Stimulated activated CD8-positive, alpha-beta memory T cell treated with anti-CD3 and anti-CD28 coated beads, Interleukin-15, amount 100 ng/mL, for 1 hour (primary cell): ENCODE data around the gene CLVS2.

Experiments used
- DNase-seq: peaks from one replicate; pipeline ENCODE4 v3.0.0-alpha.2; 2020; ENCODE audit warnings: low read depth

The CLVS2 gene

DNA sequence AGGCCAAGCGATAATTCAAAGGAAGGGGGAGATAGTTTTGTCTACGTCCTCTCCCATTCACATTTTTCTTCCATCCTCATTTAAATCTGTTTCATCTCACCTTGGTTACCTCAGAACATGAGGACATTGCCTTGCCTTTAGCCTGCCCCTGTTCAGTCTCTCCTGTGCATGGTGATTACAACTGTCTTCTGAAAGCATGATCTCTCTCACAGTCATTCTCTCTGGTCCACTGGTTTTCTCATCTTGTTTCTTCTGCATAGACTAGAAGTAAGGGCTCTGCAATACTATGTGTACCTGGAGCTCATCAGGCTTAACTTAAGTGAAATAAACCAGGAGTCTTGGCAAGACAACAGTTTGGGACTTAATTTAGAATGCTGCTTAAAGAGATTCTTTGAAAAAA is 31.4 kb downstream of the CLVS2 start:
- no peak for DNase-seq

DNA sequence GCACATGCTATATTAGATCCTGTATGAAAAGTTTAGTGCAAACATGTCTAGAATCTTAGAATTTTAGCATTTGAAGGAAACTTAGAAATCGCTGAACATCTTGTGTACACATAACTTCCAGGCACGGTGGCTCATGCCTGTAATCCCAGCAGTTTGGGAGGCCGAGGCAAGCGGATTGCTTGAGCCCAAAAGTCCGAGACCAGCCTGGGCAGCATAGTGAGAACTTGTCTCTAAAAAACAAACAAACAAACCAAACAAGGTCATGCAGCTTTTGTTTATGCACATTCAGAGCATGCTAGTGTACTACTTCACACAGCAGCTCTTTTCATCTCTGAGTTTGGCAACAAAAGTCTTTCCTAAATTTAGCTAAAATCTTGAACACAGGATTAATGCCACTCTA is 32.2 kb downstream of the CLVS2 start:
- no peak for DNase-seq

DNA sequence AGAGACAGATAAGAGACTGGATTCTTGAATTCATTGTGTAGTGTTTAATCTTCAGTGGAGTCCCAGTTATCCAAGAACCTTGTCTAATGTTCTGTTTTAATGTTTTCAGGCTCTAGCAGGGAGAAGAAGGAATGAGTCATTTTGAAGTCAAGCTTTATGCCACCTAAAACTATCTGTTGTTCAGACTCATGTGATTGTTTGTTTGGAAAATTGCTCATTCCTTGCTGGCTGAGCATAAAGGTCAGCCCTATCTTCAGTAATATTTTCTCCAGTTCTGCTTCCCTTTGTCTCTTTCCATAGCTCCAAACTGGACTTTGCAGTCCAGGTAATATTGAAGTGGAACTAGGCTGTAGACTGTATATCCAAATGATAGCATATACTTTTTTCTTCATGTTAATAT is 34.2 kb downstream of the CLVS2 start:
- no peak for DNase-seq

DNA sequence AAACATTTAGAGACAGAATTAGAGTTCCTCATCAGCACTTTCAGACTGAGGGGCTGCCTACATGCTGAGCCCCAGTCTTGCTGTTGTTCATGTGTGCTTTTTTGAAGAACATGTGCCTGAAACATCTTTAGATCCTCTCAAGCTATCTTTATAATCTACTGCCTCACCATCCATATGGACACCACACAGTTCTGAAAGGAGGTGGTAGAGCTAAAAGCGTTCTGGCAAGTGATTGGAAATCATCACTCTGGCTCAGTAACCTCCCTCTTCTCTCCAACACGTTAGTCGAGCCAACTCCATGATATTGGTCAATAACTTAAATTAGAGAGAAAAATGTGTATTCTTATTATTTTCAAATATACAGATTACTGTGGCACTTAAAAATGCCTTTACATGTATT is 40.6 kb downstream of the CLVS2 start:
- DNase-seq = no peak

DNA sequence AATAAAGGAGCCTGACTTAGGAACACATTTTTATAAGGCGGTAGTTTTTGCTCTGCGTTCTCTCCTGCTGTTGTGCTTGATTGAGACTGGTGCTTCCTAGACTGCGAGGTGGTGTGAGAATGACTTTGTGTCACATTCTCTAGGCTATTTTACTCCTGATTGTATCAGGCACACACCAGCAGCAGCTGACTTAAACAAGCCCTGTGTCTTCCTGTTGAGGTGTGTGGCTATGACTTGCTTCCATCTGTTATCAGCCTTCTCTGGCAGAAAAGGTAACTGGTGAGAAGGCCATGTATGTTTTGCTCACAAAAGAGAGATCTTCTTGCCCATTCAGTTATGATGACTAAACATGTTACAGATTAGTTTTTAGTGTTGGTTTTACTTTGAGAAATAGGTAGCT is 43.4 kb downstream of the CLVS2 start:
- no peak for DNase-seq

DNA sequence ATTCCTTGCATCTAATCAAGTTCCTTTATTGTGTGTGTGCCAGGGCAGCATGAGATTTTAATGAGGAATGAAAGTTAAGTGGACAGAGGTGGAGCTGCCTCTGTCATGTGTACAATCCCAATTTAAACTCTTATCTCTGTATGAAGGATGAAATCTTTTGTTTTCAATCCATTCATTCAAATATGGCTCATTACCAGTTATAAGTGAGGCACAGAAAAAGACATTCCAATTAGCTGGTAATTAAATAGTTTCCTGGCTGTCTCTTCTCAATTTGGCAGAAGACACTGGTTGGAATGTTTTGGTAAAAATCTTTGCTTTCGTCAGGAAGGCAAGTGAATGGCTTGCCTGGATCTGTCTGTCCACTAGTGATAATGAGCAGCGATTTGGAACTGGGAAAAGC is 46.4 kb downstream of the CLVS2 start:
- DNase-seq = no peak

DNA sequence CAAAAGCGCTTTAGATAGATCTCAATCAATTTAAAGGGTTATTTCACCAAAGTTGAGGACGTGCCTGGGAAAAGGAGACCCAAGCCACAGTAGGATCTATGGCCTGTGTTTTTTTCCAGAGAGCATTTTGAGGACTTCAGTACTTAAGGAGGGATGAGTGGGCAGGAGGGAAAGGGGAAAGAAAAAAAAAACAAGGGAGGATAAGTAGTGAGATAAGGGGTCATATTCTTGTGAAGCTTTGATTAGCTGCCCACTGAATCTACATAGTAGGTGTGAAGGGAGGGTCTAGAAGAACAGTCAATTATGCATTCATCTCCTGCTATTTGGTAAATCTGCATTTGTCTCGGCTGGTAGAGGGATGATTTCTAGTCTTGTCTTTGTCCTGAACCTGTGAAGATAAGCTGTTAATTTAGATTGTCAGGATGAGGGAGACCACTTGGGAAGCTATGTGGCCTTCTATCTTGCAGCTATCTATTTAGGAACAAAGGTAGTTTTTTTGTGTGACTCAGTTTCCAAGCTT is 48.4 kb downstream of the CLVS2 start:
- no peak for DNase-seq

DNA sequence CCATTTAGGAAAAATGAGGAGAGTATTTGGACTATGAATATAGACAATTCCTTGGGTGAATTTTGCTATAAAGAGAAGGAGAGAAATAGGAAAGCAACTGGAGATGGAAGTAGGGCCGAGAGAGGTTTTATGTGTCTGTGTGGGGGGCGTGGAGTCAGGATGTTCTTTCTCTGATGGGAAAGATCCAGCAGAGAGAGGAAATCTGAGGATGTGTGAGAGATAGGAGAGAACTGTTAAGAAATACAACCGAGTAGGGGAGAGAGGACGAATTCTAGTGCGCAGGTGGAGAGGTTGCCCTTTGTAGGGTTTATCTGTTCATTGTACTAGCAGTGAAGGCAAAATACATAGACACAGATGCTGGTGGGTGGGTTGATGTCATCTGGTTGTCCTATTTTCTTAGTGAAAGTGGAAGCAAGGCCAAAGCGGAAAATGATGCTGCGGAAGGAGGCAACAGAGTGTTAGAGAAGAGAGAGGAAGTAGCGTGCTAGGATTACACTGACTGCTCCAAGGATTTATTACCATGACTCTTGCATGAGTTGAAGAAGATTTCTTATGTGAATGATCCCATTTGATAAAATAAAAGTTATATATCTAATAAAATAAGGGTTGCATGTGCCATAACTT is 57.7 kb downstream of the CLVS2 start:
- DNase-seq = no peak

DNA sequence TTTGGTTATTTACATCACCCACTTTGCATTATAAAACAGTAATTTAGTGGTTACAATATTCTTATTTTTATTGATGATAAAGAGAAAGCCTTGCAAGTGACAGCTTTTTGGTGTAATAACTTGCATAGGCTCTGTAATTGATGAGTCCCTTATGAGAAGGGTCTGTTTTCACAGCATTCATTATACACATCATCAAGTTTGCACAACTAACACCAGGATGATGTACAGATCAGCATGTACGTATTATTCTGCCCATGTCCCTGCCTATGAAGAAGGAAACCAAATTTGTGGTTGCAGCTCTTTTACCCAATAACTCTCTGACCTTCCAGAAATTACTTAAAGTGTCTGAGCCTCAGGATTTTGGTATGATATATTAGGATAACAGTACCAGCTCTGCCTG is 59.2 kb downstream of the CLVS2 start:
- no peak for DNase-seq

DNA sequence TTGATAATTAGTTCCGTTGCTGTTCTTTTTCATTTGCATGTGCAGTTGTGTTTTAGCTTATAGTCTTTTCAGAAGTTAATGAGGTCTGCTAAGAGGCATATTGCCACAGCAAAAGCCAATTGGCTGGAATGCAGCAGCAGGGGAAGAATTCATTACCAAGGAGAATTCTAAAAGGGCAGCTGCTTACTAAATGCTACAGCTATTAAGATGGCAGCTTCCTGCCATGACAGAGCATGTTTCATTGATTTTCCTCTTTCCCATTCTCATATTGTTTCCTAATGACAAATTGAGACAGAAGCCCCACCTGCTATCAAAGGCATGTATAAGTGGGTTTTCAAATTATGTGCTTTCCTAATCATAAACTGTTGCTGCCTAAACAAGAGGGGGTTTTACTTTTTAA is 66.6 kb downstream of the CLVS2 start:
- DNase-seq = no peak

DNA sequence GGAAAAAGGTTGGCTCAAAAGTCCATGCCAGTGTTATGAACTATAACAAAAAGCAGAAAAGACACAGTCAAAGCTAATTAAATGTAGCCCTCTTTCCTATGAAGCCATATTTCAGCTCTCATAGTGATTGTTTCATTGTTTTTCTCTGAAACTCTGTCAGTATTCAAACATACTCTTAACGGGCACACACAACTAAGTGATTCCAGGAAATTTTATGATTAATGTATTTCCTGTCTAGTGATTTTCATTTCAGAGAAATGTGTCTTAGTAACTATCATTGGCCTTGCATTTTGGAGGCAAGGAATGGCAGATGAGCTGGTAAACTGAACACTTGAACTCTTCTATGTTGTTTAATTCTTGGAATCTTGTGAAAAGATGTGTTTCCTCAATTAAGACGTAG is 68.0 kb downstream of the CLVS2 start:
- DNase-seq = no peak

DNA sequence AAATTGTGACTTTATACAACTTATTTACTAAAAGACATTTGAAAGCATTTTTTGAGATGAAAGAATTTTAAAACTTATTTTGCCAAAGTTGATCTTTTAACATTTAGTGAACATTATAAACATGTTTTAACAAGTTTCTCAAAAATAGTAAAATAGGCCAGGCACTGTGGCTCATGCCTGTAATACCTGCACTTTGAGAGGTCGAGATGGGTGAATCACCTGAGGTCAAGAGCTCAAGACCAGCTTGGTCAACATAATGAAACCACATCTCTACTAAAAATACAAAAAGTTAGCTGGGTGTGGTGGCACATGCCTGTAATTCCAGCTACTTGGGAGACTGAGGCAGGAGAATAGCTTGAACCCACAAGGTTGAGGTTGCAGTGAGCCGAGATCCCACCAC is 78.6 kb downstream of the CLVS2 start:
- no peak for DNase-seq

DNA sequence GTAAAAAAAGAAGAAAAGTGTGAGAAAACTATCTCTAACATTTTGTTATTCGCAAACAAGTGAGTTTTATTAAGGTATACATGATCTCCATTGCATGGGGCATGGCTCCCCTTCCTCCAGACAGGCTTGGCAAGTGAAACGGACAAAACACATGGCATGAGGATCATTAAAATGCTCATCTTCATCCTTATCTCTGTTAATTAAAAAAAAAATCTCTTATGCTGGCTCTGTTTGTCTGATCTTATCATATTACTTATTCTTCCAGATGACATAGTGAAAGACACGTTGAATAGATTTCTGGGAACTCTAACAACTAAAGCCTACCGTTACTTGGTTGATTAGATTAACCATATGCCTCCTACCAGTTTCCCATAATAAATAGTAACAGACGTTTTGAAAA is 89.4 kb downstream of the CLVS2 start:
- DNase-seq = no peak

DNA sequence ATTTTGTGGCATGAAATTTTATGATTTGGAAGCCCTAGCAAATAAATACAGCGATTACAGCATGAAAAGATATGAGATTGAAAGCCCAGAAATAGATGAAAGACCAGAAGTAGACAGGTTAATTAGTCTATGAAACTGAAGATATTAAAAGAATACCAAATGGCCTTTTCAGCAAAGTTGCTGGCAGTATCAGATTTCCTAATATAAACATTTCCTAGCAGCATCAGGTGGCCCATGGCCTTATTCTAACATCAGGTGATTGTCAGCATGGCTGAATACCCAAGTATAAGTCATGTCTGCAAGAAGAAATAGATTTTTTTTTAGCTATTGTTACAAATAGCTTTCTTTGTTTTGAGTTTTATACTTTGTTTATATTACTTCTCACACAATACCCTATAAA is 93.2 kb downstream of the CLVS2 start:
- no peak for DNase-seq

DNA sequence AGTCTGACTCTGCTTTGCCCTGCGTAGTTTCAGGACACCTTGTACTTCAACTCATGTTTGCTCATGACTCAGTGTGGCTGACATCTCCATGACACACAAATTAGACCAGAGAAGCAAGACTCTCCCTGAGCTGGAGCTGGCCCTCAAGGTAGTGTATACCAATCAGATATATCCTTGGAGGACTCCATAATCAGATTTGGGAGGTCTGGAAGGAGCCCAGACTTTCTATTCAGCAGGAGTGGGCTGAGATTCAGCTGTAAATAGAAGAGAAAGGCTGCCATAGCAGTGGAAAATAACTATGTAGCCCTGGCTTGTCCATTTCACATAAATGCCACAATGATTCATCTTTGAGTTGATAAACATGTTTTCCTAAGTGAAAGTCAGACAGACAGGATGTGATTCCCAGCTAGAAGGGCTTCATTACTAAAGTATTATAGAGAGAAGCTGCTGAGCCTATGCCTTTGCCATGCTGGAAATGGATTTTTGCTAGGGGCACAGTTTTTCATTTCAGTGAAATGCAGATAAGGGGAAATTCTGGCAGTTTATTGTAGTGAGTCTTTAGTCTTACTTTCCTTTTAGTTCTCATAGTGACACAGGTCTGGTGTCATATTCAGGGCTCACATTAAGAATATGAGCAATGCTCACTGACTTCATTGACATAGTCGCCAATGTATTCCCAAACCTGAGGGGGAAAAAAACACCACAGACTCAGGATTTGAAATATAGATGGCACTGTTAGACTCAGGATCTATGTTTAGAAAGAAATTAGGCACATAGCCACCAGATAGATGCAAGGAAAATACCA is 95.3 kb downstream of the CLVS2 start:
- DNase-seq = no peak

DNA sequence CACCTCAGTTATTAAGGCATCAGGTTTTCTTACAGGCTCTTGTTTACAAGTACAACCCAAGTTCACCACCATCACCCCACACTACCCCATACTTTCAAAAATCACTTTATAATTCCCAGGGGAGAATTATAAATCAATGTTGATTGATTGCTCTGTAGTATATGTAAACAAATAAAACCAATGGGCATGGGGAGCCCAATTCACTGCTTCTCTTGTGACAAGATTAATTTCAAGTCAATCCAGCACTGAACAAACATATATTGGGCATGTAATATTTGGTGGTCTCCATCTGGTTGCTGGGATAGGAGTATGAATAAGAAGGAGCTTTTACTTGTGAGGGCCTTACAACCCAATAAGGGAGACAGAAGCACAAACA is 95.8 kb downstream of the CLVS2 start:
- no peak for DNase-seq

DNA sequence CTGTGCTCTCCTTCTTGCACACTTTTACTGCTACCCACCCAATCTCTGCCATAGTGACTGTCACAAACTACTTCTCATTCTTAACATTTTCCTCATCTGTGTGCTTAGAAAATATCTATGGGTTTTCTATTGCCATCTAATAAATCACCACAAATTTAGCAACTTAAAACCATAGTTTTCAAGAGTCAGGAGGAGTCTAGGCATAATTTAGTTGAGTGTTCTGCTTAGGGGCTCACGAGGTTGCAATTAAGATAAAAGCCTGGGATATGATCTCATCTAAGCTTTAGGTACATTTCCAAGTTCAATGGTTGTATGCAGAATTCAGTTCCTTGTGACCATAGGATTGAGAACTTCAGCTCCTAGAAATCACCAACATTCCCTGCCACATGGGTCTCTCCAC is 98.8 kb downstream of the CLVS2 start:
- DNase-seq = no peak

DNA sequence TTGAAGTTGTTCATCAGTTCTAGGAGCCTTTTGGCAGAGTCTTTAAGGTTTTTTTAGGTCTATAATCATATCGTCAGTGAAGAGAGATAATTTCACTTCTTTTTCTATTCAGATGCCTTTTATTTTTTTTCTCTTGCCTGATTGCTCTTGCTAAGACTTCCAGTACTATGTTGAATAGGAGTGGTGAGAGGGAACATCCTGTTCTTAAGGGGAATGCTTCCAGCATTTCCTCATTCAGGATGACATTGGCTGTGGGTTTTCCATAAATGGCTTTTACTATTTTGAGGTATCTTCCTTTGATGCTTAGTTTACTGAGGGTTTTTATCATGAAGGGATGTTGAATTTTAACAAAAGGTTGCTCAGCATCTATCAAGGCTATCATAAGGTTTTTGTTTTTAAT is 109.5 kb downstream of the CLVS2 start:
- DNase-seq = no peak

DNA sequence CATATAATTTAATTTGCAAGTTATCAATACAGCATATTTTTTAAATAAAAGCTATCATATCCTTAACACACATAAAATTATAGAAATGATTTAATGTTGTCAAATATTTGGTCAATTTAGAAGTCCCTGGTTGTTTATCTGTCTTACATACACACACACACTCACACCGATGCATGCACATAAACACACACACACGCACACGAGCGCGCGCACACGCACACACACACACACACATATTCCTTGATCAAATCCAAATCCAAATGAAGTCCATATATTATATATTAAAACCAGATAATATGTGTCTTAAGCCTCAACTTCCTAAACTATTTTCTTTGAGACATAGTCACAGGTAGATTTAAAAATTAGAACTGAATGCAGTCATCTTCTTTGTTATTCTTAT is 120.3 kb downstream of the CLVS2 start:
- DNase-seq = no peak

DNA sequence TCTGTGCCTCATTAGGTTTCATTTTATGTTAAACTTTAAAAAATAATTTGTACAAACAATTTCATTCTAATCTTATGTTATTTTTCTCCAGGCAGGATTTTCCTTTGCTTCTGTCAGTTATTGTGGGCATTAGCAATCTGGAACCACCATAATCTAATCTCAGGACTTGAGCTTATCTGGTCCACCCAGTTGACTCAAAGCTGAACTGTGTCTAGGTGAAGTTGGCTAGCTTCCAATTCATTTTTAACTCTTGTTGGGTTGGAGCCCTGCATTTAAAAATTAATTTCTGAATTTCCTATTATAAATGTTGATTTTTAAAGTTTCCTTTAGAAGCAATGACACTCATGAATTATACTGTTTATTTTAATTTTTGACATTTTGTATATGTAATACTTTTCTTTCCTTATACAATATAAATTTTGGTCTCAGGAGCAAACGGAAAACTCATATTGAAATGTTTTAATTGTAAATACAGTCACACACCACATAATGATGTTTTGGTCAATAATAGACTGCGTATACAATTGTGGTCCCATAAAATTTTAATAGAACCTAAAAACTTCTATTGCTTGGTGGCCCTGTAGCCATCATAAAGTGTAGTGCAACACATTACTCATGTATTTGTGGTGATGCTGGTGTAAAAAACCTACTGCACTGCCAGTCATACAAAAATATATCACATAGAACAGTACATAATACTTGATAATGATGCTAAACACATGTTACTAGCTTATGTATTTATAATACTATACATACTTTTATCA is 121.3 kb downstream of the CLVS2 start:
- no peak for DNase-seq

DNA sequence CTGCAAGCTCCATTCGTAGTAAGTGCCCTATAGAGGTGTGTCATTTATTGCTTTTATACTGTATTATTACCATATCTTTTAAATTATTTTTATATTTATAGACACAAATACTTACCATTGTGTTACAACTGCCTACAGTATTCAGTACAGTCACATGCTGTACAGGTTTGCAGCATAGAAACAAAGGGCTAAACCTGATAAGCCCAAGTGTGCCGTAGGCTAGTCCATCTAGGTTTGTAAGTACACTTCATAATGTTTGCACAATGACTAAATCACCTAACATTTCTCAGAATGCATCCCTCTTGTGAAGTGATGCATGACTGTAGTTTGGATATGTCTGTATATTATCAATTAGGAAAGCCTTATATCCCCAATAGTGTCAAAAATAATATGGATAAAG is 122.8 kb downstream of the CLVS2 start:
- no peak for DNase-seq
